H1 (cell line): ENCODE results near the gene CDK5RAP3. TPM values are rescaled to one million over a fixed set of nuclear protein-coding genes. Genes with fewer than 3 reads are reported as not detected.

Source experiments
- E2F6 ChIP-seq: IDR thresholded peaks from 2 replicates; pipeline ENCODE4 v1.6.1; 2012; ENCODE audit warnings: inconsistent platforms
- SAP30 ChIP-seq: fragments of 300-600 bp; sonication (generic); IDR thresholded peaks from 2 replicates; pipeline ENCODE4 v1.7.1; 2012; ENCODE audit warnings: low read length, moderate library complexity, mild to moderate bottlenecking, inconsistent platforms; ENCODE audit not compliant: insufficient read depth, insufficient replicate concordance
- SP1 ChIP-seq: IDR thresholded peaks from 2 replicates; pipeline ENCODE4 v1.6.1; 2011; ENCODE audit warnings: low read depth, low read length
- TAF7 ChIP-seq: optimal IDR thresholded peaks from 2 replicates; pipeline ENCODE3; 2011; ENCODE audit warnings: low read depth, mild to moderate bottlenecking, inconsistent platforms, low read length, moderate library complexity, borderline replicate concordance
- TCF12 ChIP-seq: IDR thresholded peaks from 2 replicates; pipeline ENCODE4 v1.6.1; 2011; ENCODE audit warnings: low read depth, mild to moderate bottlenecking, low read length
- TEAD4 ChIP-seq: IDR thresholded peaks from 2 replicates; pipeline ENCODE4 v1.6.1; 2012; ENCODE audit warnings: low read depth, low read length, inconsistent platforms, mixed read lengths
- polyA plus RNA-seq, 7 experiments: library from polyadenylated mRNA; depleted of rRNA in 3 of 7; stranded (reverse) in 5 of 7; unstranded in 2 of 7; fragments of >200 nt in 5 of 7; fragments of 200-250 nt in 2 of 7; gene quantifications; 1 replicate in 5 of 7; 2 replicates in 1 of 7; 4 replicates in 1 of 7; pipeline versions ENCODE4 v1.2.1 to v1.2.3, GENCODE V29; 2011 to 2013; ENCODE audit warnings: missing spikeins in 2 of 7, mixed read lengths in 2 of 7
- total RNA-seq: library from RNA; stranded (reverse); fragmentation: NEBNext Ultra II Directional; extraction: Animal tissue kit (Norgen Biotek cat#: 25700); gene quantifications from 2 replicates; pipeline ENCODE4 v1.2.1, GENCODE V29; 2021

CDK5RAP3 gene
- total and polyA plus RNA-seq, 2 of the 8 experiments (the other 6 are each of a cell fraction or from before 2014, with no cell fraction given): 88.2 to 93.2 TPM

DNA sequence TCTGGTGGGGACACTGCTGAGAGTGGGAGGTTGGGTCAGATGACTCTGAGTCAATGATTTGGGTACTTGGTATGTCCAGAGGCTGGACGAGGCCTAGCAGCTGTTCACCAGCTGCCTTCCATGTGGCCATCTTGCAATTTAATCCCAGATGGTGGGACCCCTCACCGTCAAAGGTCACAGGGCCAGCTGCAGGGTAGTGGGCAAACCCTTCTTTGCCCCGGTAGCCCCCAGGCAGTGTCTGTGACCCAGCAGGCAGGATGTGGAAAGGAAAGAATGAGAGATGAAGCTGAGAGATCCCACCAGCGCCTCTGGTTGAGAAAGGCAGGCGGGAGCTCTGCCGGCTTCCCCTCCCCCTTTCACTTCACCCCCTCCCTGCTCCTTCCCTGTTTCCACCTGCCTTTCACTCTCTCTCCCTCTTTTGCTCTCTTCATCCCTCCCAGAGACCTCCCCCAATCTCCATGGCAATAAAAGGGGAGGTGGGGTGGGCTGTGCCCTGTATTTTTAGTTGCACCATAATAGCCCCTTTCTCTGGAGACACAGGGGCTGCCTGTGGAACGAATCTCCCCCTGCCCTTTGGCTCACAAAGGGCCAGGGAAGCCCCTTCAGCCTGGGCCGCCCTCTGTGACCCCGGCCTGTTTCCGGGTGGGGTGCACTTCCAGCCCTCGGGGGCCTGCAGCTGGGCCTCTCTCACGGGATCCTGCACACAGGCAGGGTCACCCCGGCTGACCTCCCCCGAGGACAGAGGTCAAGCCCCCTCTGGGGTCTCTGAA is 20.2 kb downstream of the CDK5RAP3 start (continued):
- no peak for TF ChIP-seq TEAD4
- TF ChIP-seq TAF7: no peak
- peak; percentile 71; the same call in 1 of the 2 replicates for TF ChIP-seq TCF12
- no peak for TF ChIP-seq SAP30
- TF ChIP-seq E2F6: peak; percentile 18; the same call in 1 of the 2 replicates
- TF ChIP-seq SP1: peak; percentile 36; the same call in 1 of the 2 replicates
